T-cell (primary cell): ENCODE results near the gene SLC23A2. TPM values are rescaled to one million over a fixed set of nuclear protein-coding genes. Genes with fewer than 3 reads are reported as not detected.

Experiments
- ATAC-seq, 4 experiments: fragments of 200-7000 bp in 3 of 4; fragments of 150-1000 bp in 1 of 4; cut with Tn5 transposase; replicated peaks in 1 of 4; 1 replicate in 3 of 4; 2 replicates in 1 of 4; pipeline ENCODE4 v1.10.0; 2021; ENCODE audit warnings: moderate library complexity in 3 of 4, mild to moderate bottlenecking in 2 of 4, moderate number of reproducible peaks in 1 of 4
- CTCF ChIA-PET, 2 donors: fragments of 300-600 bp; sonication (Branson Sonifier 250); formaldehyde crosslinking; loops; one replicate each; lab custom pipeline; 2022; ENCODE audit warnings: antibody characterized with exemption in 2 of 2; lab: Charles Lee
- POLR2A ChIA-PET, 2 donors: fragments of 300-600 bp; sonication (Branson Sonifier 250); formaldehyde crosslinking; loops; one replicate each; lab custom pipeline; 2022; ENCODE audit warnings: antibody characterized with exemption in 2 of 2; lab: Charles Lee
- DNase-seq, 35 experiments: peaks; one replicate each; pipeline versions ENCODE4 v3.0.0 to v3.0.0-alpha.2; 2013 to 2023
- H3K27ac ChIP-seq: one replicate; pipeline ENCODE4 v1.5.1; 2013; ENCODE audit warnings: low read length
- H3K27me3 ChIP-seq, 2 experiments: replicated peaks in 1 of 2; 1 replicate in 1 of 2; 2 replicates in 1 of 2; pipeline versions ENCODE4 v1.6.1 to v1.7.0; 2013; ENCODE audit warnings: low read length in 1 of 2, mixed read lengths in 1 of 2; ENCODE audit not compliant: control insufficient read depth in 2 of 2, insufficient read depth in 2 of 2; ENCODE audit errors: extremely low read depth in 1 of 2
- H3K36me3 ChIP-seq, 2 donors: 1 replicate in 1 of 2; 2 replicates in 1 of 2; pipeline versions ENCODE4 v1.6.1 to v1.7.0; 2013; ENCODE audit warnings: low read length in 1 of 2; ENCODE audit not compliant: control insufficient read depth in 2 of 2, insufficient read depth in 1 of 2; ENCODE audit errors: extremely low read depth in 1 of 2
- H3K4me1 ChIP-seq, 2 experiments: 1 replicate in 1 of 2; 2 replicates in 1 of 2; pipeline versions ENCODE4 v1.6.1 to v1.7.0; 2013; ENCODE audit warnings: low read length in 2 of 2, mixed read lengths in 1 of 2; ENCODE audit not compliant: insufficient read depth in 2 of 2, control insufficient read depth in 1 of 2; ENCODE audit errors: extremely low read depth in 1 of 2
- H3K4me3 ChIP-seq, 2 donors: 1 replicate in 1 of 2; 2 replicates in 1 of 2; pipeline versions ENCODE4 v1.5.1 to v1.7.0; 2013; ENCODE audit warnings: mild to moderate bottlenecking in 2 of 2, low read length in 1 of 2, moderate library complexity in 1 of 2; ENCODE audit not compliant: control insufficient read depth in 1 of 2; ENCODE audit errors: extremely low read depth in 1 of 2
- H3K9me3 ChIP-seq: 2 replicates; pipeline ENCODE4 v1.7.0; 2013
- H3K27ac Mint-ChIP-seq, 2 donors: one replicate each; pipeline ENCODE4 v1.8.0; 2020 to 2021; ENCODE audit warnings: mild to moderate bottlenecking in 2 of 2, mixed read lengths in 2 of 2
- H3K27me3 Mint-ChIP-seq, 2 donors: one replicate each; pipeline ENCODE4 v1.8.0; 2021 to 2022; ENCODE audit warnings: mixed read lengths in 2 of 2
- H3K36me3 Mint-ChIP-seq: one replicate; pipeline ENCODE4 v1.8.0; 2021; ENCODE audit warnings: mixed read lengths
- H3K4me1 Mint-ChIP-seq, 3 donors: one replicate each; pipeline ENCODE4 v1.8.0; 2020 to 2022; ENCODE audit warnings: mixed read lengths in 3 of 3, mild to moderate bottlenecking in 1 of 3
- H3K4me3 Mint-ChIP-seq, 3 donors: one replicate each; pipeline ENCODE4 v1.8.0; 2020 to 2022; ENCODE audit warnings: mild to moderate bottlenecking in 3 of 3, mixed read lengths in 3 of 3, moderate library complexity in 3 of 3
- H3K9me3 Mint-ChIP-seq, 3 donors: one replicate each; pipeline ENCODE4 v1.8.0; 2020 to 2022; ENCODE audit warnings: mixed read lengths in 3 of 3
- WGBS: methylation state at CpG from one replicate; pipeline ENCODE4 v1.1.5; 2013; ENCODE audit warnings: missing lambda C conversion rate; ENCODE audit not compliant: insufficient coverage; 5-methylcytosine and 5-hydroxymethylcytosine counted together
- total RNA-seq, 35 experiments: library from RNA in 6 of 35; stranded (reverse) in 6 of 35; fragments of 120-200 nt in 1 of 35; gene quantifications; one replicate each; pipeline versions ENCODE4 v1.2.1 to v1.2.4 and lab custom pipeline; 2013 to 2026

Gene SLC23A2
- total RNA-seq, 5 donors from 2014 or later (not counting 1 experiment from before 2014, with no cell fraction given): 17.7 to 22.9 (median 20.9) TPM

- no peaks in the 10 kb centered on the region for H3K27me3 ChIP-seq
- peak overlapping the region; percentile 86 to 94 (median 92) for H3K4me3 Mint-ChIP-seq
- H3K36me3 ChIP-seq: no peaks in the 10 kb centered on the region
- H3K4me3 ChIP-seq: peak overlapping the region in 1 of 2 donors; percentile 65
- H3K4me1 ChIP-seq: peaks cover 8 to 27% of the 10 kb centered on the region in 2 experiments
- no peaks in the 10 kb centered on the region for H3K27me3 Mint-ChIP-seq
- CTCF ChIA-PET: no interaction called here
- WGBS: 54% methylated on average over 4 of the region's 5 CpGs
- peak overlapping the region; percentile 83 to 84 for H3K27ac Mint-ChIP-seq
- POLR2A ChIA-PET: no interaction called here
- ATAC-seq (no peak), DNase-seq (peak in 2 of 35 experiments; percentile 1 to 10)
- H3K4me1 Mint-ChIP-seq: peaks cover 33 to 43% (median 35%) of the 10 kb centered on the region in 3 donors
- H3K9me3 ChIP-seq: no peaks in the 10 kb centered on the region
- no peaks in the 10 kb centered on the region for H3K9me3 Mint-ChIP-seq
- no peaks in the 10 kb centered on the region for H3K36me3 Mint-ChIP-seq
- peak overlapping the region; percentile 25 for H3K27ac ChIP-seq
Measured at GRCh38 chr20:5002077-5002413, 735 bp upstream of the SLC23A2 start.

- Mint-ChIP-seq H3K9me3 (no peaks in the 10 kb centered on the region), H3K4me3 (peak overlapping the region; percentile 89 to 96 (median 93)), H3K27me3 (no peaks in the 10 kb centered on the region), H3K27ac (peak overlapping the region; percentile 72 to 82), H3K36me3 (no peaks in the 10 kb centered on the region), H3K4me1 (peaks cover 38 to 50% (median 45%) of the 10 kb centered on the region in 3 donors)
- H3K27me3 ChIP-seq: no peaks in the 10 kb centered on the region
- peak in 19 of 35 experiments; percentile 1 to 37 (median 17) for DNase-seq
- H3K4me1 ChIP-seq: peaks cover 8 to 27% of the 10 kb centered on the region in 2 experiments
- 6% methylated on average over 42 of the region's 53 CpGs for WGBS
- no peak overlapping the region for H3K27ac ChIP-seq
- peak overlapping the region; percentile 53 to 88 for H3K4me3 ChIP-seq
- CTCF ChIA-PET: no interaction called here
- H3K9me3 ChIP-seq: no peaks in the 10 kb centered on the region
- ATAC-seq: peak; percentile 37 to 66 (median 52)
- H3K36me3 ChIP-seq: no peaks in the 10 kb centered on the region
- POLR2A ChIA-PET: interaction anchor here in 1 of 2 donors (0.5 kb wide), 1 partner anchor 28 kb away, joined by 7 read pairs; no protein-coding TSS in a partner anchor
Measured at GRCh38 chr20:5000263-5001173, 792 bp downstream of the SLC23A2 start.

- H3K4me1 Mint-ChIP-seq: peaks cover 45 to 57% (median 52%) of the 10 kb centered on the region in 3 donors
- Histone ChIP-seq H3K4me3 (peak overlapping the region; percentile 53 to 88), H3K9me3 (no peaks in the 10 kb centered on the region), H3K4me1 (peaks cover 8 to 27% of the 10 kb centered on the region in 2 experiments), H3K27ac (no peak overlapping the region), H3K27me3 (no peaks in the 10 kb centered on the region), H3K36me3 (no peaks in the 10 kb centered on the region)
- DNase-seq: peak in 1 of 35 experiments; percentile 12
- no peaks in the 10 kb centered on the region for H3K36me3 Mint-ChIP-seq
- POLR2A ChIA-PET: interaction anchor here in 1 of 2 donors (0.7 kb wide), 1 partner anchor 10 kb away, joined by 3 read pairs; no protein-coding TSS in a partner anchor
- no peaks in the 10 kb centered on the region for H3K9me3 Mint-ChIP-seq
- H3K4me3 Mint-ChIP-seq: peak overlapping the region; percentile 89 to 96 (median 93)
- ATAC-seq: no peak
- CTCF ChIA-PET: no interaction called here
- WGBS: no CpG with 5 or more reads among the region's 1 CpG
- peak overlapping the region; percentile 17 to 82 for H3K27ac Mint-ChIP-seq
- no peaks in the 10 kb centered on the region for H3K27me3 Mint-ChIP-seq
Measured at GRCh38 chr20:4999788-5000187, 1.5 kb downstream of the SLC23A2 start.

- H3K27me3 ChIP-seq: no peaks in the 10 kb centered on the region
- Mint-ChIP-seq H3K27me3 (no peaks in the 10 kb centered on the region), H3K36me3 (no peaks in the 10 kb centered on the region), H3K9me3 (no peaks in the 10 kb centered on the region), H3K4me3 (peak overlapping the region; percentile 7 to 96 (median 52)), H3K4me1 (peaks cover 51 to 67% (median 65%) of the 10 kb centered on the region in 3 donors), H3K27ac (no peak overlapping the region)
- H3K36me3 ChIP-seq: no peaks in the 10 kb centered on the region
- DNase-seq (peak in 3 of 35 experiments; percentile 7 to 18 (median 7)), ATAC-seq (no peak)
- H3K9me3 ChIP-seq: no peaks in the 10 kb centered on the region
- 84% methylated on average over 5 of the region's 5 CpGs for WGBS
- POLR2A ChIA-PET: interaction anchor here in 1 of 2 donors (0.6 to 0.7 kb wide), 2 partner anchors 88 to 988 kb away, joined by 4 to 6 read pairs; no protein-coding TSS in a partner anchor
- H3K4me3 ChIP-seq: no peak overlapping the region
- no peak overlapping the region for H3K27ac ChIP-seq
- CTCF ChIA-PET: interaction anchor here in 1 of 2 donors (0.6 to 0.7 kb wide), 2 partner anchors 27 to 108 kb away, joined by 3 read pairs; no protein-coding TSS in a partner anchor
- H3K4me1 ChIP-seq: peaks cover 8 to 27% of the 10 kb centered on the region in 2 experiments
Measured at GRCh38 chr20:4998160-4998651, 3.1 kb downstream of the SLC23A2 start.

- 100% methylated on average over 1 of the region's 2 CpGs for WGBS
- ChIA-PET POLR2A (interaction anchor here (0.6 kb wide), 3 partner anchors 24 to 91 kb away, joined by 5 to 10 read pairs (median 6); no protein-coding TSS in a partner anchor), CTCF (no interaction called here)
- Histone ChIP-seq H3K27ac (no peak overlapping the region), H3K36me3 (no peaks in the 10 kb centered on the region), H3K9me3 (no peaks in the 10 kb centered on the region), H3K27me3 (no peaks in the 10 kb centered on the region), H3K4me3 (no peak overlapping the region), H3K4me1 (peaks cover 8 to 27% of the 10 kb centered on the region in 2 experiments)
- ATAC-seq (no peak), DNase-seq (no peak)
- Mint-ChIP-seq H3K27ac (no peak overlapping the region), H3K36me3 (no peaks in the 10 kb centered on the region), H3K9me3 (no peaks in the 10 kb centered on the region), H3K4me1 (peaks cover 51 to 69% (median 65%) of the 10 kb centered on the region in 3 donors), H3K27me3 (no peaks in the 10 kb centered on the region), H3K4me3 (no peak overlapping the region)
Measured at GRCh38 chr20:4997222-4997621, 4.1 kb downstream of the SLC23A2 start.

- H3K4me1 Mint-ChIP-seq: peaks cover 35 to 42% (median 38%) of the 10 kb centered on the region in 3 donors
- H3K27ac ChIP-seq: no peak overlapping the region
- H3K4me3 Mint-ChIP-seq: no peak overlapping the region
Measured at GRCh38 chr20:4989570-4989969, 11.7 kb downstream of the SLC23A2 start.

More at GRCh38 chr20:4989570-4989969, 11.7 kb downstream of the SLC23A2 start:
- WGBS: 72% methylated on average over 2 of the region's 5 CpGs
- ChIA-PET POLR2A (interaction anchor here (0.7 to 0.9 kb wide), 2 partner anchors 10 to 352 kb away, joined by 3 to 5 read pairs; no protein-coding TSS in a partner anchor), CTCF (interaction anchor here in 1 of 2 donors (0.6 kb wide), 1 partner anchor 563 kb away, joined by 3 read pairs; no protein-coding TSS in a partner anchor)
- H3K27me3 ChIP-seq: no peaks in the 10 kb centered on the region
- ATAC-seq (no peak), DNase-seq (no peak)
- H3K27ac Mint-ChIP-seq: no peak overlapping the region
- H3K36me3 Mint-ChIP-seq: peaks cover 5% of the 10 kb centered on the region
- no peak overlapping the region for H3K4me3 ChIP-seq
- peaks cover 0 to 3% of the 10 kb centered on the region in 2 experiments for H3K4me1 ChIP-seq
- no peaks in the 10 kb centered on the region for H3K9me3 Mint-ChIP-seq
- H3K36me3 ChIP-seq: peaks cover 0 to 6% of the 10 kb centered on the region in 2 donors
- no peaks in the 10 kb centered on the region for H3K9me3 ChIP-seq
- no peaks in the 10 kb centered on the region for H3K27me3 Mint-ChIP-seq
